HUES64 (cell line): ENCODE data around the gene PXYLP1.

ENCODE experiments used
- H3K27ac ChIP-seq: 2 replicates; pipeline ENCODE4 v1.7.0; 2013; ENCODE audit warnings: low read depth, low read length, inconsistent platforms
- H3K27me3 ChIP-seq: 2 replicates; pipeline ENCODE4 v1.6.1; 2013; ENCODE audit warnings: mild to moderate bottlenecking, low read length; ENCODE audit not compliant: insufficient read depth
- H3K36me3 ChIP-seq: 2 replicates; pipeline ENCODE4 v1.6.1; 2013; ENCODE audit warnings: mild to moderate bottlenecking, low read length; ENCODE audit not compliant: insufficient read depth
- H3K4me1 ChIP-seq: 2 replicates; pipeline ENCODE4 v1.6.1; 2013; ENCODE audit warnings: mild to moderate bottlenecking, low read length, moderate library complexity; ENCODE audit not compliant: insufficient read depth
- H3K4me3 ChIP-seq: 2 replicates; pipeline ENCODE4 v1.5.1; 2013; ENCODE audit warnings: mild to moderate bottlenecking, low read length, moderate library complexity
- H3K9ac ChIP-seq: 2 replicates; pipeline ENCODE4 v1.6.1; 2013; ENCODE audit warnings: mild to moderate bottlenecking, low read depth, low read length
- H3K9me3 ChIP-seq: 2 replicates; pipeline ENCODE4 v1.6.1; 2013; ENCODE audit warnings: low read depth, low read length; ENCODE audit not compliant: insufficient read depth
- WGBS: fragments of 150-250, 120-280 bp; methylation state at CpG from one replicate; pipeline ENCODE4 v1.1.7; 2013; ENCODE audit warnings: missing lambda C conversion rate; 5-methylcytosine and 5-hydroxymethylcytosine counted together

Gene PXYLP1

DNA sequence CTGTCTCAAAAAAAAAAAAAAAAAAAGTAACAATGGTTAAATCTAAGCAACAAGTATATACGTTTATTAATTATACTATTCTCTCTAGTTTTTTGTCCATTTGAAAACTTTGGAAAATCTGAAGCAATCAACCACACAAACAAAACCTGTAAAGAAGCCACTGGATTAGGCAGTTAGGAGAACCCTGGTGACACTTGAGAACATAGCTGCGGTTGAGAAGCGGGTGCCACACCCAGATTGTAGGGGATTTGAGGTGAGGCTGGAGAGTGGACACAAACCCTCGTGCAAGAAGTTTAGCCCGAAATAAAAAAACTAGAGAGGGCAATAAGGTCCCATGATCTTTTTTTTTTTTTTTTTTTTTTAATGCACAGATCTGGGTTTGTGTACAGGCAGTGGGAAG is 110.8 kb downstream of the PXYLP1 start:
- no peaks in the 10 kb centered on the region for H3K36me3 ChIP-seq
- WGBS, result 84% methylated on average over 4 of the region's 5 CpGs
- H3K4me1 ChIP-seq, result no peaks in the 10 kb centered on the region
- no peak overlapping the region for H3K4me3 ChIP-seq
- no peaks in the 10 kb centered on the region for H3K9me3 ChIP-seq
- no peak overlapping the region for H3K27ac ChIP-seq
- H3K9ac ChIP-seq, result no peak overlapping the region
- H3K27me3 ChIP-seq, result no peaks in the 10 kb centered on the region

DNA sequence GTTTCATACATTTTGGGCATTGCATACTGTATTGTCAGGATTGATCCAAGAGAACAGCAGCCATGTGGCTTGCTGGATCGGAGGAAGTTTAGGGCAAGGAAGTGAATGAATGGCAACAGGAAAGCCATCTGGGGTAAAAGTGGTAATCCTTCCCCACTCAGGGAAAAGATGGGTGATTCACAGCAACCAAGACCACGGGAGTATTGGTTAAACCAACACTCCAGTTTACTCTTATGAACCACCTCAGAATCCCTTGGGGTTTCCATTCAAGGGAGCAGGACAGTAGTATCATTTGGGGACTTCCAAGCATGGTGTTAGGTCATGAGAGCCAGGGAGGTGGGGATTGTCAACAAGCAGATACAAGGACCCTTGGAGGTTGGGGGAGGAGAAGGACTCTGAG is 111.5 kb downstream of the PXYLP1 start:
- Histone ChIP-seq H3K4me3 (no peak overlapping the region), H3K9me3 (no peaks in the 10 kb centered on the region), H3K4me1 (no peaks in the 10 kb centered on the region), H3K27me3 (no peaks in the 10 kb centered on the region), H3K9ac (no peak overlapping the region), H3K36me3 (no peaks in the 10 kb centered on the region), H3K27ac (no peak overlapping the region)
- 81% methylated on average over 2 of the region's 2 CpGs for WGBS

DNA sequence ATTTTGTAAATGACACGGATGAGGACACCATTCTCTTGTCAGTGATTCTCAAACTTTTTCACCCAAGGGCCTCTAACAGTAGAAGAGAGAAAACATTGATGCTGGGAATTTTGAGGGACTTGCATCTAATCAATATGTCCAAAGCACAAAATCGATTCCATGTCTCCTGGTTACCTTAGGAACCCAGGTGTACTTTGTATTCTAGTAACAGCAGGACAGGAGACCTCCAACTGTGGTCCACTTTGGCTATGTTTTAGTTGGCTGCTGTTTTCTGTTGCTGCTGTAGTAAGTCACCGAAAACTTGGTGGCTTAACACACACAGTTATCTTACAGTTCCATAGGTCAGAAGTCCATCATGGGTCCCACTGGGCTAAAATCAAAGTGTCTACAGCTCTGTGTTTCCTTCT is 112.2 kb downstream of the PXYLP1 start:
- Histone ChIP-seq H3K9ac (no peak overlapping the region), H3K4me1 (no peaks in the 10 kb centered on the region; the same call in 1 of the 2 replicates), H3K36me3 (no peaks in the 10 kb centered on the region), H3K9me3 (no peaks in the 10 kb centered on the region), H3K27ac (no peak overlapping the region), H3K27me3 (no peaks in the 10 kb centered on the region), H3K4me3 (no peak overlapping the region)
- 95% methylated on average over 3 of the region's 3 CpGs for WGBS
